HCT116 (cell line): Measurements from ENCODE around the gene SRSF7. TPM values are rescaled to one million over a fixed set of nuclear protein-coding genes. Genes with fewer than 3 reads are reported as not detected.

Experiments used
- ATAC-seq: fragments of 200-7000 bp; cut with Tn5 transposase; 2 replicates; pipeline ENCODE4 v1.9.1; 2020; ENCODE audit warnings: mild to moderate bottlenecking, moderate library complexity
- BruUV-seq: library from RNA; stranded (reverse); fragments of 400-500 nt; replicated peaks from 2 replicates; lab custom pipeline; 2021; lab: Mats Ljungman, UMichigan
- CTCF ChIA-PET: fragments of 300-600 bp; sonication (Branson Sonifier 250); formaldehyde crosslinking; loops from one replicate; lab custom pipeline; 2021; ENCODE audit warnings: antibody characterized with exemption; lab: Charles Lee
- POLR2A ChIA-PET: fragments of 300-600, 350-600 bp; sonication (Branson Sonifier 250); formaldehyde crosslinking; loops from one replicate; lab custom pipeline; 2021; ENCODE audit warnings: antibody characterized with exemption; lab: Charles Lee
- RAD21 ChIA-PET, 2 experiments: fragments of 300-600 bp; sonication (Branson Sonifier 250); formaldehyde crosslinking; loops; one replicate each; lab custom pipeline; 2023; ENCODE audit warnings: low total read pairs in 2 of 2; ENCODE audit not compliant: uncharacterized antibody in 2 of 2, unreplicated experiment in 2 of 2, low non-redundant PET in 1 of 2; lab: Charles Lee
- DNase-seq: peaks from one replicate; pipeline ENCODE4 v3.0.0-alpha.2; 2010; ENCODE audit warnings: low read depth, low spot score
- H2AFZ ChIP-seq: fragments of 200-600 bp; shearing (Covaris generic), sonication (generic); 2 replicates; pipeline ENCODE4 v1.6.1; 2017; ENCODE audit warnings: low read depth, mixed run types, mixed read lengths, antibody characterized with exemption, low read length; ENCODE audit not compliant: poor library complexity, severe bottlenecking
- H3K27ac ChIP-seq: 2 replicates; pipeline ENCODE4 v1.5.1; 2012; ENCODE audit warnings: low read depth, low read length
- H3K27me3 ChIP-seq: fragments of 200-600 bp; sonication (generic); 2 replicates; pipeline ENCODE4 v1.6.1; 2016; ENCODE audit warnings: mixed run types, low read length, mixed read lengths; ENCODE audit not compliant: insufficient read depth
- H3K36me3 ChIP-seq, 2 experiments: fragments of 200-500 bp in 1 of 2; fragments of 200-600 bp in 1 of 2; sonication (Bioruptor generic) in 1 of 2; sonication (generic) in 1 of 2; 2 replicates each; pipeline versions ENCODE4 v1.5.1 to v1.6.1; 2014 to 2016; ENCODE audit warnings: low read length in 2 of 2, inconsistent platforms in 1 of 2, mixed read lengths in 1 of 2, mixed run types in 1 of 2; ENCODE audit not compliant: insufficient read depth in 2 of 2, control insufficient read depth in 1 of 2
- H3K4me1 ChIP-seq, 2 experiments: fragments of 200-600 bp in 1 of 2; sonication (generic) in 1 of 2; 2 replicates each; pipeline versions ENCODE4 v1.5.1 to v1.6.1; 2012 to 2017; ENCODE audit warnings: low read length in 2 of 2, inconsistent platforms in 1 of 2, mild to moderate bottlenecking in 1 of 2, mixed read lengths in 1 of 2, mixed run types in 1 of 2, moderate library complexity in 1 of 2; ENCODE audit not compliant: insufficient read depth in 2 of 2, control insufficient read depth in 1 of 2
- H3K4me2 ChIP-seq: fragments of 200-600 bp; sonication (generic); 2 replicates; pipeline ENCODE4 v1.6.1; 2017; ENCODE audit warnings: mixed run types, low read length, mixed read lengths
- H3K4me3 ChIP-seq, 2 experiments: fragments of 200-600 bp in 1 of 2; sonication (generic) in 1 of 2; replicated peaks in 1 of 2; 2 replicates each; pipeline ENCODE4 v1.5.1; 2011 to 2016; ENCODE audit warnings: low read length in 2 of 2, control low read depth in 1 of 2, low read depth in 1 of 2, mild to moderate bottlenecking in 1 of 2, mixed read lengths in 1 of 2, mixed run types in 1 of 2
- H3K79me2 ChIP-seq: fragments of 200-600 bp; sonication (generic); 2 replicates; pipeline ENCODE4 v1.6.1; 2017; ENCODE audit warnings: mild to moderate bottlenecking, mixed run types, low read length, moderate library complexity, mixed read lengths; ENCODE audit not compliant: insufficient read depth
- H3K9ac ChIP-seq: fragments of 200-600 bp; sonication (generic); 2 replicates; pipeline ENCODE4 v1.6.1; 2016; ENCODE audit warnings: low read length, mixed read lengths
- H3K9me2 ChIP-seq: fragments of 200-600 bp; sonication (generic), shearing (Covaris generic); 2 replicates; pipeline ENCODE4 v1.6.1; 2017; ENCODE audit warnings: mixed run types, mild to moderate bottlenecking, moderate library complexity; ENCODE audit not compliant: insufficient read depth
- H3K9me3 ChIP-seq, 2 experiments: fragments of 200-500 bp in 1 of 2; fragments of 200-600 bp in 1 of 2; sonication (Bioruptor generic) in 1 of 2; sonication (generic) in 1 of 2; 2 replicates each; pipeline ENCODE4 v1.6.1; 2014 to 2017; ENCODE audit warnings: low read length in 2 of 2, mixed read lengths in 2 of 2, inconsistent platforms in 1 of 2, low read depth in 1 of 2, mild to moderate bottlenecking in 1 of 2, mixed run types in 1 of 2, moderate library complexity in 1 of 2; ENCODE audit not compliant: control insufficient read depth in 1 of 2, insufficient read depth in 1 of 2
- H4K20me1 ChIP-seq: fragments of 200-600 bp; sonication (generic), shearing (Covaris generic); 2 replicates; pipeline ENCODE4 v1.6.1; 2017; ENCODE audit warnings: mixed run types, mild to moderate bottlenecking, moderate library complexity; ENCODE audit not compliant: insufficient read depth
- CBX3 ChIP-seq: IDR thresholded peaks from 2 replicates; pipeline ENCODE4 v1.6.1; 2012; ENCODE audit warnings: low read depth
- CEBPB ChIP-seq: IDR thresholded peaks from 2 replicates; pipeline ENCODE4 v1.6.1; 2012; ENCODE audit warnings: low read depth
- EZH2 ChIP-seq: fragments of 200-600 bp; sonication (generic); IDR thresholded peaks from 2 replicates; pipeline ENCODE4 v1.6.1; 2017; ENCODE audit warnings: antibody characterized with exemption, mixed run types
- FOSL1 ChIP-seq: IDR thresholded peaks from 2 replicates; pipeline ENCODE4 v1.6.1; 2012; ENCODE audit warnings: low read depth
- POLR2A ChIP-seq: IDR thresholded peaks from 2 replicates; pipeline ENCODE4 v1.7.0; 2011; ENCODE audit warnings: borderline replicate concordance; ENCODE audit not compliant: insufficient read depth, insufficient read length; ENCODE audit errors: extremely low read depth
- POLR2AphosphoS5 ChIP-seq: IDR thresholded peaks from 2 replicates; pipeline ENCODE4 v1.6.1; 2011; ENCODE audit warnings: mild to moderate bottlenecking, low read depth, low read length, moderate library complexity
- RAD21 ChIP-seq: IDR thresholded peaks from 2 replicates; pipeline ENCODE4 v1.6.1; 2012; ENCODE audit warnings: low read depth, mild to moderate bottlenecking
- SIN3A ChIP-seq: IDR thresholded peaks from 2 replicates; pipeline ENCODE4 v1.6.1; 2012; ENCODE audit warnings: low read depth
- SRF ChIP-seq: IDR thresholded peaks from 2 replicates; pipeline ENCODE4 v1.6.1; 2012; ENCODE audit warnings: low read depth
- YY1 ChIP-seq: IDR thresholded peaks from 2 replicates; pipeline ENCODE4 v1.6.1; 2011; ENCODE audit warnings: low read length, low read depth, moderate library complexity, mild to moderate bottlenecking; ENCODE audit not compliant: insufficient replicate concordance; ENCODE audit errors: extremely low read depth
- ZFX ChIP-seq: fragments of 450-650 bp; IDR thresholded peaks from 2 replicates; pipeline ENCODE4 v1.6.1; 2017
- ZNF274 ChIP-seq: fragments of 200-500 bp; sonication (Bioruptor generic); IDR thresholded peaks from 2 replicates; pipeline ENCODE4 v1.6.1; 2014; ENCODE audit warnings: mild to moderate bottlenecking, low read depth, low read length, inconsistent platforms
- intact Hi-C: fragments of 100-400 bp; cut with micrococcal nuclease; formaldehyde crosslinking; loops from 2 replicates; pipeline ENCODE4 v1.10.0; 2022
- total RNA-seq: library from RNA; stranded (reverse); gene quantifications from one replicate; pipeline ENCODE4 v1.2.1, GENCODE V29; 2021; ENCODE audit not compliant: unreplicated experiment
- TF ChIP-seq, protein P1 (sequence below): IDR thresholded peaks from 2 replicates; pipeline ENCODE4 v1.6.1; 2012
- TF ChIP-seq, protein P2 (sequence below), 3 experiments: fragments of 200-600 bp in 1 of 3; sonication (generic) in 1 of 3; IDR thresholded peaks in 2 of 3; conservative IDR thresholded peaks in 1 of 3; 2 replicates each; pipeline ENCODE4 v1.5.1; 2012 to 2017; ENCODE audit warnings: low read depth in 2 of 3, low read length in 2 of 3, antibody characterized with exemption in 1 of 3, borderline replicate concordance in 1 of 3, control low read depth in 1 of 3, mild to moderate bottlenecking in 1 of 3, mixed read lengths in 1 of 3, mixed run types in 1 of 3, moderate library complexity in 1 of 3; ENCODE audit not compliant: insufficient read depth in 1 of 3
- TF ChIP-seq, protein P3 (sequence below): IDR thresholded peaks from 2 replicates; pipeline ENCODE4 v1.6.1; 2011; ENCODE audit warnings: mild to moderate bottlenecking, low read length, moderate library complexity; ENCODE audit not compliant: insufficient replicate concordance; ENCODE audit errors: extremely low read depth
- TF ChIP-seq, protein P4 (sequence below): IDR thresholded peaks from 2 replicates; pipeline ENCODE4 v1.6.1; 2012

The SRSF7 gene
- total RNA-seq, 1 experiment from 2014 or later, result 215 TPM

DNA sequence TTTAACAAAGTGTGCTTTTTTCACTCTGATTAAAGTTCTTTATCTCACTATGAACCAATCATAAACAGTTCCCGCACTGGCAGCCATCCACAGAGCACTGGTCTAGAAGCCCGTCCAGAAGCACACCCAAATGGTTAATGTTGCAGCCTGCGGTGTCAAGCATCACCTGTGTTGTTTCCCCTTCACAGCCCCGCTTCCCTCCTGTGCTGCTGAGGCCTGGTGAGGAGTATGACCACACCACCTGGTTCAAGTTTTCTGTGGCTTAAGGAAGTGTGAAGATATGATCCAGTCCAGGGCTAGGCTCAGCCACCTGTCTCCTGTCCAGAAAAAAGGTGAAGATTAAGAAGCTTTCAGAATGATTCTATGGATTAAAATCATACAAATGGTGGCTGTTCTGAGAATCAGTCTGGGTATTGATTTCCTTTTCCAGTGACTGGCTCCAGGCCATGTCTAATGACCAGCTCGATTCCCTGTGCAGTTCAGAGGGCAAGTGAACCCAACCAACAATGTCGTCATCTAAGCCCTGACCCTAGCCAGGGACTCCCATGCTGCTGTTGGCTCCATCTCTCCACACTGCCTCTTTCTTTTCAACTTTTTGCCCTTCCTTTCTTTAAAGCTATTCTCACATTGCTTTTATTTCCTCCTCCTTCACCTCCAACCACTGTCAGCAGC is 17.7 kb downstream of the SRSF7 start:
- H3K27ac ChIP-seq, result no peak overlapping the region
- TF ChIP-seq RAD21, result no peak
- CTCF ChIA-PET, result no interaction called here
- no peaks in the 10 kb centered on the region for H3K9me2 ChIP-seq
- no peaks in the 10 kb centered on the region for H4K20me1 ChIP-seq
- no TSS peak for BruUV-seq
- ATAC-seq (no peak), DNase-seq (no peak)
- H3K79me2 ChIP-seq, result peaks cover 9% of the 10 kb centered on the region; the same call in 1 of the 2 replicates
- H3K4me2 ChIP-seq, result no peak overlapping the region
- intact Hi-C loops, result no loop called here
- RAD21 ChIA-PET, result no interaction called here
- H2AFZ ChIP-seq, result no peak overlapping the region
- no peaks in the 10 kb centered on the region for H3K4me1 ChIP-seq
- POLR2A ChIA-PET, result interaction anchor here (3.5 kb wide), 1 partner anchor 17 kb away, joined by 26 read pairs; the partner anchor contains the start of gene SRSF7
- H3K36me3 ChIP-seq, result peaks cover 3 to 9% of the 10 kb centered on the region in 2 experiments; a peak in 2 of 4 replicates
- H3K4me3 ChIP-seq, result no peak overlapping the region
- no peak overlapping the region for H3K9ac ChIP-seq
- no peaks in the 10 kb centered on the region for H3K27me3 ChIP-seq
- H3K9me3 ChIP-seq, result no peaks in the 10 kb centered on the region

DNA sequence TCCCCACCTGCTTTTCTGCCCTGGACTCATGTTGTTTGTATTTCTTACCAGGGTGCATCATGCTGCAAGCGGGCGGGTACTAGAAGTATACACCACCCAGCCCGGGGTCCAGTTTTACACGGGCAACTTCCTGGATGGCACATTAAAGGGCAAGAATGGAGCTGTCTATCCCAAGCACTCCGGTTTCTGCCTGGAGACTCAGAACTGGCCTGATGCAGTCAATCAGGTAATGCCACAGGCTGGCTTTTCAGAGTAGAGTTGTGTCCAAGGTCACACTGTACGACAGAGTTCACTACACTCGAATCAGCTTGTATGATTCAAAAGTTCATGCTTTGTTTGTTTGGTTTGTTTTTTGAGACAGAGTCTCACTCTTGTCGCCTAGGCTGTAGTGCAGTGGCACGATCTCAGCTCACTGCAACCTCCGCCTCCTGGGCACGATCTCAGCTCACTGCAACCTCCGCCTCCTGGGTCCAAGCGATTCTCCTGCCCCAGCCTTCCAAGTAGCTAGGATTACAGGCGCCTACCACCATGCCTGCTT is 19.4 kb downstream of the SRSF7 start:
- no peak for DNase-seq
- BruUV-seq, result no TSS peak
- H3K9me2 ChIP-seq, result no peaks in the 10 kb centered on the region
- RAD21 ChIA-PET, result no interaction called here
- ATAC-seq, result no peak
- H3K27me3 ChIP-seq, result no peaks in the 10 kb centered on the region
- peaks cover 0 to 3% of the 10 kb centered on the region in 2 experiments; a peak in 1 of 4 replicates for H3K36me3 ChIP-seq
- H3K9ac ChIP-seq, result no peak overlapping the region
- no peaks in the 10 kb centered on the region for H4K20me1 ChIP-seq
- no peak overlapping the region for H2AFZ ChIP-seq
- intact Hi-C loops, result no loop called here
- no peaks in the 10 kb centered on the region for H3K4me1 ChIP-seq
- no peak overlapping the region for H3K4me2 ChIP-seq
- CTCF ChIA-PET, result no interaction called here
- H3K27ac ChIP-seq, result no peak overlapping the region
- H3K4me3 ChIP-seq, result no peak overlapping the region
- POLR2A ChIA-PET, result interaction anchor here (1.2 kb wide), 1 partner anchor 20 kb away, joined by 5 read pairs; the partner anchor contains the start of gene SRSF7
- H3K79me2 ChIP-seq, result no peaks in the 10 kb centered on the region
- no peaks in the 10 kb centered on the region for H3K9me3 ChIP-seq
- TF ChIP-seq FOSL1 (no peak), SRF (no peak), CEBPB (no peak), POLR2AphosphoS5 (no peak), YY1 (no peak), ZFX (no peak), RAD21 (no peak), SIN3A (no peak), POLR2A (no peak), CBX3 (no peak), ZNF274 (no peak), EZH2 (no peak)
- TF ChIP-seq, protein P1, sequence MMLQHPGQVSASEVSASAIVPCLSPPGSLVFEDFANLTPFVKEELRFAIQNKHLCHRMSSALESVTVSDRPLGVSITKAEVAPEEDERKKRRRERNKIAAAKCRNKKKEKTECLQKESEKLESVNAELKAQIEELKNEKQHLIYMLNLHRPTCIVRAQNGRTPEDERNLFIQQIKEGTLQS, result no peak
- TF ChIP-seq, protein P2, sequence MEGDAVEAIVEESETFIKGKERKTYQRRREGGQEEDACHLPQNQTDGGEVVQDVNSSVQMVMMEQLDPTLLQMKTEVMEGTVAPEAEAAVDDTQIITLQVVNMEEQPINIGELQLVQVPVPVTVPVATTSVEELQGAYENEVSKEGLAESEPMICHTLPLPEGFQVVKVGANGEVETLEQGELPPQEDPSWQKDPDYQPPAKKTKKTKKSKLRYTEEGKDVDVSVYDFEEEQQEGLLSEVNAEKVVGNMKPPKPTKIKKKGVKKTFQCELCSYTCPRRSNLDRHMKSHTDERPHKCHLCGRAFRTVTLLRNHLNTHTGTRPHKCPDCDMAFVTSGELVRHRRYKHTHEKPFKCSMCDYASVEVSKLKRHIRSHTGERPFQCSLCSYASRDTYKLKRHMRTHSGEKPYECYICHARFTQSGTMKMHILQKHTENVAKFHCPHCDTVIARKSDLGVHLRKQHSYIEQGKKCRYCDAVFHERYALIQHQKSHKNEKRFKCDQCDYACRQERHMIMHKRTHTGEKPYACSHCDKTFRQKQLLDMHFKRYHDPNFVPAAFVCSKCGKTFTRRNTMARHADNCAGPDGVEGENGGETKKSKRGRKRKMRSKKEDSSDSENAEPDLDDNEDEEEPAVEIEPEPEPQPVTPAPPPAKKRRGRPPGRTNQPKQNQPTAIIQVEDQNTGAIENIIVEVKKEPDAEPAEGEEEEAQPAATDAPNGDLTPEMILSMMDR (IDR thresholded peaks at IDR 0.05 in 2 of 3, conservative IDR thresholded peaks at IDR 0.05 in 1 of 3; ENCODE audit: borderline replicate concordance in 1 of 3, insufficient read depth in 1 of 3, low read depth in 2 of 3, low read length in 2 of 3), result no peak
- TF ChIP-seq, protein P3, sequence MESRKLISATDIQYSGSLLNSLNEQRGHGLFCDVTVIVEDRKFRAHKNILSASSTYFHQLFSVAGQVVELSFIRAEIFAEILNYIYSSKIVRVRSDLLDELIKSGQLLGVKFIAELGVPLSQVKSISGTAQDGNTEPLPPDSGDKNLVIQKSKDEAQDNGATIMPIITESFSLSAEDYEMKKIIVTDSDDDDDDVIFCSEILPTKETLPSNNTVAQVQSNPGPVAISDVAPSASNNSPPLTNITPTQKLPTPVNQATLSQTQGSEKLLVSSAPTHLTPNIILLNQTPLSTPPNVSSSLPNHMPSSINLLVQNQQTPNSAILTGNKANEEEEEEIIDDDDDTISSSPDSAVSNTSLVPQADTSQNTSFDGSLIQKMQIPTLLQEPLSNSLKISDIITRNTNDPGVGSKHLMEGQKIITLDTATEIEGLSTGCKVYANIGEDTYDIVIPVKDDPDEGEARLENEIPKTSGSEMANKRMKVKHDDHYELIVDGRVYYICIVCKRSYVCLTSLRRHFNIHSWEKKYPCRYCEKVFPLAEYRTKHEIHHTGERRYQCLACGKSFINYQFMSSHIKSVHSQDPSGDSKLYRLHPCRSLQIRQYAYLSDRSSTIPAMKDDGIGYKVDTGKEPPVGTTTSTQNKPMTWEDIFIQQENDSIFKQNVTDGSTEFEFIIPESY, result no peak
- TF ChIP-seq, protein P4, sequence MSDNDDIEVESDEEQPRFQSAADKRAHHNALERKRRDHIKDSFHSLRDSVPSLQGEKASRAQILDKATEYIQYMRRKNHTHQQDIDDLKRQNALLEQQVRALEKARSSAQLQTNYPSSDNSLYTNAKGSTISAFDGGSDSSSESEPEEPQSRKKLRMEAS, result no peak
